Right lobe of liver (tissue), 6 donors: ENCODE data around the gene SMIM44. TPM values are rescaled to one million over a fixed set of nuclear protein-coding genes. Genes with fewer than 3 reads are reported as not detected.

ENCODE experiments used
- ATAC-seq, 4 donors: fragments of 200-7000 bp; cut with Tn5 transposase; one replicate each; pipeline ENCODE4 v1.9.1; 2020; ENCODE audit warnings: mild to moderate bottlenecking in 4 of 4, moderate library complexity in 4 of 4
- DNase-seq, 3 donors: peaks; one replicate each; pipeline ENCODE4 v3.0.0-alpha.2; 2020
- H3K27ac ChIP-seq, 3 donors: fragments of 200-600 bp; one replicate each; pipeline ENCODE4 v1.8.0; 2022
- H3K27me3 ChIP-seq, 2 donors: fragments of 200-600 bp; one replicate each; pipeline ENCODE4 v1.8.0; 2022
- H3K36me3 ChIP-seq, 4 donors: fragments of 200-600 bp; sonication (generic) in 1 of 4; one replicate each; pipeline versions ENCODE4 v1.5.1 to v1.8.0; 2017 to 2022; ENCODE audit warnings: control low read depth in 1 of 4
- H3K4me1 ChIP-seq, 4 donors: fragments of 200-600 bp; sonication (generic) in 1 of 4; one replicate each; pipeline versions ENCODE4 v1.5.1 to v1.8.0; 2017 to 2022; ENCODE audit warnings: control low read depth in 1 of 4
- H3K4me3 ChIP-seq, 3 donors: fragments of 200-600 bp; one replicate each; pipeline ENCODE4 v1.8.0; 2022
- H3K9me3 ChIP-seq, 4 donors: fragments of 200-600 bp; sonication (generic) in 1 of 4; one replicate each; pipeline versions ENCODE4 v1.5.1 to v1.8.0; 2017 to 2022; ENCODE audit warnings: control low read depth in 1 of 4
- CTCF ChIP-seq, 4 donors: fragments of 200-600 bp in 3 of 4; fragments of 450-650 bp in 1 of 4; IDR thresholded peaks; one replicate each; pipeline versions ENCODE4 v1.5.1 to v1.8.0; 2016 to 2022; ENCODE audit warnings: antibody characterized with exemption in 4 of 4, mild to moderate bottlenecking in 2 of 4
- POLR2A ChIP-seq: fragments of 450-650 bp; IDR thresholded peaks from one replicate; pipeline ENCODE4 v1.6.1; 2017; ENCODE audit warnings: antibody characterized with exemption, mild to moderate bottlenecking
- WGBS: methylation state at CpG from one replicate; pipeline ENCODE4 v1.1.6; 2018; ENCODE audit warnings: low coverage, low lambda C conversion rate; ENCODE audit not compliant: insufficient coverage; ENCODE audit errors: missing lambda C conversion rate; 5-methylcytosine and 5-hydroxymethylcytosine counted together
- intact Hi-C, 2 donors: fragments of 100-400 bp; cut with DNase I; formaldehyde crosslinking; loops; one replicate each; pipeline versions ENCODE4 v1.11.2 to v1.14.1; 2022
- total RNA-seq, 6 experiments: library from RNA; depleted of rRNA in 2 of 6; stranded (reverse); fragments of >200 nt in 2 of 6; fragmentation: NEBNext Ultra II Directional in 3 of 6; extraction: Animal tissue kit (Norgen Biotek cat#: 25700) in 3 of 6; gene quantifications; one replicate each; pipeline versions ENCODE4 v1.1.0 to v1.2.4, GENCODE V29; 2016 to 2023
- donor health status: DM: no; HTN: yes; CAD: no.
- donor health status: DM: no; HTN: no; CAD: no.
- donor health status: DM: no; HTN: no; CAD: no.
- donor health status: DM: no; HTN: yes; CAD: no.
- donor health status: DM: no; HTN: yes; CAD: no.

Gene SMIM44
- total RNA-seq, 6 experiments from 2014 or later, result not detected

GRCh38 chr19:3466635-3467034 lies 16.6 kb downstream of the SMIM44 start:
- intact Hi-C loops, result no loop called here
- Histone ChIP-seq H3K9me3 (no peaks in the 10 kb centered on the region), H3K27me3 (no peaks in the 10 kb centered on the region), H3K4me3 (no peak overlapping the region), H3K27ac (no peak overlapping the region), H3K36me3 (peaks cover 0 to 17% (median 3%) of the 10 kb centered on the region in 4 donors), H3K4me1 (peaks cover 0 to 11% (median 0%) of the 10 kb centered on the region in 4 donors)
- TF ChIP-seq CTCF (IDR thresholded peaks at IDR 0.05) (no peak), POLR2A (no peak)
- DNase-seq (no peak), ATAC-seq (no peak)
- WGBS, result 84% methylated on average over 8 of the region's 9 CpGs

- DNase-seq (no peak), ATAC-seq (peak in 1 of 4 donors; percentile 4)
- Histone ChIP-seq H3K9me3 (no peaks in the 10 kb centered on the region), H3K27ac (no peak overlapping the region), H3K4me3 (no peak overlapping the region), H3K36me3 (peaks cover 0 to 27% (median 3%) of the 10 kb centered on the region in 4 donors), H3K4me1 (peaks cover 0 to 11% (median 0%) of the 10 kb centered on the region in 4 donors), H3K27me3 (no peaks in the 10 kb centered on the region)
- intact Hi-C loops, result no loop called here
- no peak for TF ChIP-seq POLR2A
- TF ChIP-seq CTCF (IDR thresholded peaks at IDR 0.05), result no peak
- no CpG with 5 or more reads among the region's 7 CpGs for WGBS
Measured at GRCh38 chr19:3465552-3465951, 17.7 kb downstream of the SMIM44 start.

GRCh38 chr19:3464587-3465235 lies 18.5 kb downstream of the SMIM44 start:
- no peak for ATAC-seq

GRCh38 chr19:3463714-3464586 lies 19.3 kb downstream of the SMIM44 start:
- WGBS, result 83% methylated on average over 7 of the region's 57 CpGs
- no peaks in the 10 kb centered on the region for H3K9me3 ChIP-seq
- DNase-seq, result no peak

More at GRCh38 chr19:3464587-3465235, 18.5 kb downstream of the SMIM44 start:
- H3K9me3 ChIP-seq, result no peaks in the 10 kb centered on the region
- 68% methylated on average over 11 of the region's 31 CpGs for WGBS
- no peak overlapping the region for H3K27ac ChIP-seq
- H3K4me1 ChIP-seq, result peaks cover 0 to 17% (median 4%) of the 10 kb centered on the region in 4 donors
- TF ChIP-seq POLR2A (no peak), CTCF (IDR thresholded peaks at IDR 0.05) (no peak)
- no peak overlapping the region for H3K4me3 ChIP-seq
- DNase-seq, result no peak
- peaks cover 0 to 32% (median 3%) of the 10 kb centered on the region in 4 donors for H3K36me3 ChIP-seq
- H3K27me3 ChIP-seq, result no peaks in the 10 kb centered on the region
- intact Hi-C loops, result no loop called here

More at GRCh38 chr19:3463714-3464586, 19.3 kb downstream of the SMIM44 start:
- Histone ChIP-seq H3K27ac (no peak overlapping the region), H3K27me3 (no peaks in the 10 kb centered on the region), H3K4me1 (peaks cover 0 to 23% (median 6%) of the 10 kb centered on the region in 4 donors), H3K4me3 (no peak overlapping the region), H3K36me3 (peaks cover 0 to 32% (median 3%) of the 10 kb centered on the region in 4 donors)
- ATAC-seq, result no peak
- intact Hi-C loops, result no loop called here
- TF ChIP-seq CTCF (IDR thresholded peaks at IDR 0.05) (no peak), POLR2A (no peak)
